Neural cell (in vitro differentiated cells): ENCODE measurements around the gene LPGAT1. TPM values are rescaled to one million over a fixed set of nuclear protein-coding genes. Genes with fewer than 3 reads are reported as not detected.

ENCODE experiments used
- H2AFZ ChIP-seq: fragments of 200-600, 300-800 bp; sonication (generic), shearing (Covaris generic); 2 replicates; pipeline ENCODE4 v1.6.0; 2014; ENCODE audit warnings: low read depth, mild to moderate bottlenecking, antibody characterized with exemption, low read length, moderate library complexity
- H3F3A ChIP-seq: fragments of 200-600 bp; shearing (Covaris generic); 2 replicates; pipeline ENCODE4 v1.6.1; 2016; ENCODE audit warnings: mild to moderate bottlenecking, moderate library complexity, mixed read lengths, antibody characterized with exemption, low read length; ENCODE audit not compliant: insufficient read depth, poor library complexity, severe bottlenecking
- H3K27ac ChIP-seq: fragments of 200-600, 300-800 bp; sonication (generic), shearing (Covaris generic); 2 replicates; pipeline ENCODE4 v1.5.1; 2014; ENCODE audit warnings: mild to moderate bottlenecking, low read length, moderate library complexity
- H3K27me3 ChIP-seq: fragments of 300-800, 200-600 bp; sonication (generic), shearing (Covaris generic); 2 replicates; pipeline ENCODE4 v1.6.0; 2014; ENCODE audit warnings: mild to moderate bottlenecking, low read depth, low read length, moderate library complexity; ENCODE audit not compliant: insufficient read depth
- H3K36me3 ChIP-seq: fragments of 300-800, 200-600 bp; sonication (generic), shearing (Covaris generic); 2 replicates; pipeline ENCODE4 v1.5.1; 2014; ENCODE audit warnings: mild to moderate bottlenecking, antibody characterized with exemption, low read length, moderate library complexity; ENCODE audit not compliant: insufficient read depth
- H3K4me2 ChIP-seq: fragments of 300-800, 200-600 bp; sonication (generic), shearing (Covaris generic); 2 replicates; pipeline ENCODE4 v1.6.0; 2014; ENCODE audit warnings: mild to moderate bottlenecking, low read length
- H3K4me3 ChIP-seq: fragments of 300-800, 200-600 bp; sonication (generic), shearing (Covaris generic); 2 replicates; pipeline ENCODE4 v1.5.1; 2014; ENCODE audit warnings: mild to moderate bottlenecking, low read length, moderate library complexity
- H3K79me2 ChIP-seq: fragments of 200-600 bp; shearing (Covaris generic); replicated peaks from 2 replicates; pipeline ENCODE4 v1.6.0; 2014; ENCODE audit warnings: mild to moderate bottlenecking, low read length, moderate library complexity; ENCODE audit not compliant: insufficient read depth
- H3K9ac ChIP-seq: fragments of 300-800, 200-600 bp; sonication (generic), shearing (Covaris generic); 2 replicates; pipeline ENCODE4 v1.6.1; 2016; ENCODE audit warnings: mild to moderate bottlenecking, low read length, mixed read lengths
- H3K9me2 ChIP-seq: fragments of 200-600 bp; shearing (Covaris generic); 2 replicates; pipeline ENCODE4 v1.6.1; 2016; ENCODE audit warnings: mild to moderate bottlenecking, low read length, mixed read lengths; ENCODE audit not compliant: insufficient read depth
- H3K9me3 ChIP-seq: fragments of 200-600, 300-800 bp; sonication (generic), shearing (Covaris generic); 2 replicates; pipeline ENCODE4 v1.6.1; 2016; ENCODE audit warnings: mild to moderate bottlenecking, mixed run types, low read length, moderate library complexity, mixed read lengths
- H4K20me1 ChIP-seq: fragments of 200-600 bp; shearing (Covaris generic); 2 replicates; pipeline ENCODE4 v1.6.1; 2016; ENCODE audit warnings: mild to moderate bottlenecking, mixed run types; ENCODE audit not compliant: insufficient read depth
- EP300 ChIP-seq: fragments of 450-650 bp; conservative IDR thresholded peaks from 2 replicates; pipeline ENCODE4 v1.6.1; 2014; ENCODE audit warnings: antibody characterized with exemption, mild to moderate bottlenecking, moderate library complexity; ENCODE audit not compliant: poor library complexity, severe bottlenecking
- EZH2 ChIP-seq: fragments of 200-600, 300-800 bp; shearing (Covaris generic), sonication (generic); IDR thresholded peaks from 2 replicates; pipeline ENCODE4 v1.6.1; 2014; ENCODE audit warnings: antibody characterized with exemption, low read length, borderline replicate concordance, mild to moderate bottlenecking; ENCODE audit not compliant: insufficient read depth, poor library complexity, severe bottlenecking
- MXI1 ChIP-seq: fragments of 450-650 bp; conservative IDR thresholded peaks from 2 replicates; pipeline ENCODE4 v1.6.1; 2014; ENCODE audit warnings: antibody characterized with exemption, mild to moderate bottlenecking; ENCODE audit not compliant: poor library complexity, severe bottlenecking
- POLR2AphosphoS5 ChIP-seq: IDR thresholded peaks from 2 replicates; pipeline ENCODE4 v1.6.1; 2012
- RAD21 ChIP-seq: fragments of 450-650 bp; conservative IDR thresholded peaks from 2 replicates; pipeline ENCODE4 v1.6.1; 2014; ENCODE audit warnings: antibody characterized with exemption, mild to moderate bottlenecking, moderate library complexity
- SMC3 ChIP-seq: fragments of 450-650 bp; conservative IDR thresholded peaks from 2 replicates; pipeline ENCODE4 v1.6.1; 2014; ENCODE audit warnings: antibody characterized with exemption, mild to moderate bottlenecking, moderate library complexity; ENCODE audit not compliant: poor library complexity
- TAF1 ChIP-seq: IDR thresholded peaks from 2 replicates; pipeline ENCODE4 v1.6.1; 2012; ENCODE audit warnings: low read depth
- polyA plus RNA-seq: library from polyadenylated mRNA; depleted of rRNA; stranded (reverse); fragments of >200 nt; gene quantifications from 2 replicates; pipeline ENCODE4 v1.2.3, GENCODE V29; 2014
- TF ChIP-seq, protein P1 (sequence below): IDR thresholded peaks from 2 replicates; pipeline ENCODE4 v1.6.1; 2012; ENCODE audit warnings: borderline replicate concordance
- TF ChIP-seq, protein P2 (sequence below): fragments of 450-650 bp; IDR thresholded peaks from 2 replicates; pipeline ENCODE4 v1.5.1; 2014; ENCODE audit warnings: antibody characterized with exemption, mild to moderate bottlenecking, moderate library complexity; ENCODE audit not compliant: poor library complexity, severe bottlenecking

Gene LPGAT1
- polyA plus RNA-seq, 1 donor from 2014 or later, result 53.1 TPM

DNA sequence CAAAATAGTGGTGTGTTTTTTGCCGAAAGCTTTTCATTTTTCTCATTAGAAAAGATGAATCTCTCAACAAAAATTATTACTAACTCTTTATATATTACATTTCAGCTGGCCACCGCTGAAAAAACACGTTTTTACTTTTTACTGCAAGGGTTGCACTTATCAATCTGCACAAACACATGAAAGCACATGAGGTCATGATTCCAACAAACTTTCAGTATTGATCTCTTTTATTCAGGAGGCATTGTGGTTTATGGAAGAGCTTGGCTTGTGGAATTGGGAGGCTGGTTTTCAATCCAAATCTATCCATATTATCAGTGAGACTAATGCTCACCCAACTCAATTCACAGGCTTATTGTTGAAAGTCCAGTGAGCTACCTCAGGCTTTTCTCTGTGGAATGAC lies 20.6 kb upstream of the LPGAT1 start:
- no peak overlapping the region for H2AFZ ChIP-seq
- TF ChIP-seq RAD21 (no peak), POLR2AphosphoS5 (no peak), TAF1 (no peak), EP300 (no peak), MXI1 (no peak), SMC3 (no peak), EZH2 (no peak)
- TF ChIP-seq, protein P1, sequence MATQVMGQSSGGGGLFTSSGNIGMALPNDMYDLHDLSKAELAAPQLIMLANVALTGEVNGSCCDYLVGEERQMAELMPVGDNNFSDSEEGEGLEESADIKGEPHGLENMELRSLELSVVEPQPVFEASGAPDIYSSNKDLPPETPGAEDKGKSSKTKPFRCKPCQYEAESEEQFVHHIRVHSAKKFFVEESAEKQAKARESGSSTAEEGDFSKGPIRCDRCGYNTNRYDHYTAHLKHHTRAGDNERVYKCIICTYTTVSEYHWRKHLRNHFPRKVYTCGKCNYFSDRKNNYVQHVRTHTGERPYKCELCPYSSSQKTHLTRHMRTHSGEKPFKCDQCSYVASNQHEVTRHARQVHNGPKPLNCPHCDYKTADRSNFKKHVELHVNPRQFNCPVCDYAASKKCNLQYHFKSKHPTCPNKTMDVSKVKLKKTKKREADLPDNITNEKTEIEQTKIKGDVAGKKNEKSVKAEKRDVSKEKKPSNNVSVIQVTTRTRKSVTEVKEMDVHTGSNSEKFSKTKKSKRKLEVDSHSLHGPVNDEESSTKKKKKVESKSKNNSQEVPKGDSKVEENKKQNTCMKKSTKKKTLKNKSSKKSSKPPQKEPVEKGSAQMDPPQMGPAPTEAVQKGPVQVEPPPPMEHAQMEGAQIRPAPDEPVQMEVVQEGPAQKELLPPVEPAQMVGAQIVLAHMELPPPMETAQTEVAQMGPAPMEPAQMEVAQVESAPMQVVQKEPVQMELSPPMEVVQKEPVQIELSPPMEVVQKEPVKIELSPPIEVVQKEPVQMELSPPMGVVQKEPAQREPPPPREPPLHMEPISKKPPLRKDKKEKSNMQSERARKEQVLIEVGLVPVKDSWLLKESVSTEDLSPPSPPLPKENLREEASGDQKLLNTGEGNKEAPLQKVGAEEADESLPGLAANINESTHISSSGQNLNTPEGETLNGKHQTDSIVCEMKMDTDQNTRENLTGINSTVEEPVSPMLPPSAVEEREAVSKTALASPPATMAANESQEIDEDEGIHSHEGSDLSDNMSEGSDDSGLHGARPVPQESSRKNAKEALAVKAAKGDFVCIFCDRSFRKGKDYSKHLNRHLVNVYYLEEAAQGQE, result no peak
- TF ChIP-seq, protein P2, sequence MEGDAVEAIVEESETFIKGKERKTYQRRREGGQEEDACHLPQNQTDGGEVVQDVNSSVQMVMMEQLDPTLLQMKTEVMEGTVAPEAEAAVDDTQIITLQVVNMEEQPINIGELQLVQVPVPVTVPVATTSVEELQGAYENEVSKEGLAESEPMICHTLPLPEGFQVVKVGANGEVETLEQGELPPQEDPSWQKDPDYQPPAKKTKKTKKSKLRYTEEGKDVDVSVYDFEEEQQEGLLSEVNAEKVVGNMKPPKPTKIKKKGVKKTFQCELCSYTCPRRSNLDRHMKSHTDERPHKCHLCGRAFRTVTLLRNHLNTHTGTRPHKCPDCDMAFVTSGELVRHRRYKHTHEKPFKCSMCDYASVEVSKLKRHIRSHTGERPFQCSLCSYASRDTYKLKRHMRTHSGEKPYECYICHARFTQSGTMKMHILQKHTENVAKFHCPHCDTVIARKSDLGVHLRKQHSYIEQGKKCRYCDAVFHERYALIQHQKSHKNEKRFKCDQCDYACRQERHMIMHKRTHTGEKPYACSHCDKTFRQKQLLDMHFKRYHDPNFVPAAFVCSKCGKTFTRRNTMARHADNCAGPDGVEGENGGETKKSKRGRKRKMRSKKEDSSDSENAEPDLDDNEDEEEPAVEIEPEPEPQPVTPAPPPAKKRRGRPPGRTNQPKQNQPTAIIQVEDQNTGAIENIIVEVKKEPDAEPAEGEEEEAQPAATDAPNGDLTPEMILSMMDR, result no peak
- no peaks in the 10 kb centered on the region for H3K36me3 ChIP-seq
- H3K27me3 ChIP-seq, result no peaks in the 10 kb centered on the region
- H3K4me2 ChIP-seq, result no peak overlapping the region
- no peak overlapping the region for H3K27ac ChIP-seq
- no peak overlapping the region for H3K9ac ChIP-seq
- no peaks in the 10 kb centered on the region for H3K9me3 ChIP-seq
- H3K4me3 ChIP-seq, result no peak overlapping the region
- no peaks in the 10 kb centered on the region for H3K9me2 ChIP-seq
- no peaks in the 10 kb centered on the region for H3F3A ChIP-seq
- H3K79me2 ChIP-seq, result no peaks in the 10 kb centered on the region
- no peaks in the 10 kb centered on the region for H4K20me1 ChIP-seq

DNA sequence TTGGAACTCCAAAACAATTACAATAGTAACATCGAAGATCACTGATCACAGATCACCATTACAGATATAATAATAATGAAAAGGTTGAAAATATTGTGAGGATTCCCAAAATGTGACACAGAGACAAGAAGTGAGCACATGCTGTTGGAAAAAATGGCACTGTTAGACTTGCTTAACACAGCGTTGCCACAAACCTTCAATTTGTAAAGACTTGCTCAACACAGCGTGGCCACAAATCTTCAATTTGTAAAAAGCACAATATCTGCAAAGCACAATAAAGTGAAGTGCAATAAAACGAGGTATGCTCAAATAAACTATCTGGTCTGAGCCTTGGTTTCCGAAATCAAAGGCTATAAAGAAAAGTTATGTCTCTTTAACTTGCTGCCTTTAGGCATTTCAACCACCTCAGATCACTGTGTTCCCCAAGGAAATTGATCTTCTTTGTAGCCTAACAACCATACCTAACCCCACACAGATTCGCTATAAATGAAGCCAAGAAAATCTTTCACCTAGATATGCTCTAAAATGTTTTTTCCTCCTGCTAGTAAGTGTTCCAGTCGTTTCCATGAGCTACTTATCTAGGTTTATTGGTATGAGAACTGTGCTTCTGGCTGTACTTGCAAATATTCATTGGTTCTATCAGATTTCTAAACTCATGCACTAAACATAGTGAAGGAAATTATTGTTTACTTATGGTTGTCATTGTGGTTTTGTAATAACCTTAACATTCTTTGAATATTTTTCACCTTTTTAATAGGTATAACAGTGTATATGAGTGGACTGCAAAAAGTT lies 13.1 kb upstream of the LPGAT1 start:
- TF ChIP-seq SMC3, result no peak
- TF ChIP-seq TAF1, result no peak
- TF ChIP-seq EP300, result no peak
- Histone ChIP-seq H3F3A (no peaks in the 10 kb centered on the region), H3K27ac (no peak overlapping the region), H3K4me3 (no peak overlapping the region), H4K20me1 (no peaks in the 10 kb centered on the region), H3K36me3 (no peaks in the 10 kb centered on the region), H3K4me2 (no peak overlapping the region), H3K27me3 (no peaks in the 10 kb centered on the region), H3K9me2 (no peaks in the 10 kb centered on the region), H3K9me3 (no peaks in the 10 kb centered on the region), H3K9ac (no peak overlapping the region), H2AFZ (no peak overlapping the region), H3K79me2 (no peaks in the 10 kb centered on the region)
